K562 (cell line): ENCODE results near the gene ANKRD12. TPM values are rescaled to one million over a fixed set of nuclear protein-coding genes. Genes with fewer than 3 reads are reported as not detected.

Experiments used
- ARHGAP35 ChIP-seq: fragments of 450-650 bp; IDR thresholded peaks from 2 replicates; pipeline ENCODE4 v1.6.1; 2018; ENCODE audit not compliant: partially characterized antibody
- CC2D1A ChIP-seq: fragments of 450-650 bp; IDR thresholded peaks from 2 replicates; pipeline ENCODE4 v1.6.1; 2017; ENCODE audit warnings: mild to moderate bottlenecking
- E2F6 ChIP-seq, 2 experiments: IDR thresholded peaks; 2 replicates each; pipeline ENCODE4 v1.6.1; 2011; ENCODE audit warnings: borderline replicate concordance in 1 of 2, control low read depth in 1 of 2, low read depth in 1 of 2, low read length in 1 of 2, mild to moderate bottlenecking in 1 of 2, mixed read lengths in 1 of 2, moderate library complexity in 1 of 2; ENCODE audit not compliant: insufficient read depth in 1 of 2, insufficient read length in 1 of 2, poor library complexity in 1 of 2, severe bottlenecking in 1 of 2; ENCODE audit errors: extremely low read depth in 1 of 2
- ETS2 ChIP-seq: IDR thresholded peaks from 2 replicates; pipeline ENCODE4 v1.6.1; 2016; ENCODE audit warnings: borderline replicate concordance, missing genetic modification characterization, mild to moderate bottlenecking, moderate library complexity, missing compliant biosample characterization; ENCODE audit not compliant: poor library complexity, severe bottlenecking
- ETV1 ChIP-seq: fragments of 450-650 bp; conservative IDR thresholded peaks from 2 replicates; pipeline ENCODE4 v1.6.1; 2016; ENCODE audit warnings: missing genetic modification characterization, control low read depth, low read depth, missing compliant biosample characterization
- FOXJ2 ChIP-seq: fragments of 200-800 bp; sonication (Bioruptor generic); IDR thresholded peaks from 2 replicates; pipeline ENCODE4 v1.6.1; 2016; ENCODE audit warnings: missing genetic modification characterization, missing compliant biosample characterization
- FOXP4 ChIP-seq: sonication (generic); formaldehyde crosslinking; IDR thresholded peaks from 2 replicates; pipeline ENCODE4 v1.8.0; 2022; ENCODE audit warnings: mild to moderate bottlenecking, missing genetic modification reagents, borderline replicate concordance
- HEY1 ChIP-seq: fragments of 250-450 bp; sonication (Bioruptor Pico); IDR thresholded peaks from 2 replicates; pipeline ENCODE4 v1.5.0; 2020; ENCODE audit warnings: mild to moderate bottlenecking, moderate library complexity, borderline replicate concordance
- MCM2 ChIP-seq: fragments of 450-650 bp; IDR thresholded peaks from 2 replicates; pipeline ENCODE4 v1.6.1; 2017; ENCODE audit warnings: low read depth, mild to moderate bottlenecking
- NFYB ChIP-seq: IDR thresholded peaks from 2 replicates; pipeline ENCODE4 v1.6.1; 2011; ENCODE audit warnings: mild to moderate bottlenecking, moderate library complexity; ENCODE audit not compliant: insufficient read length; ENCODE audit errors: extremely low read depth
- SAP30 ChIP-seq: fragments of 200-600 bp; sonication (generic); IDR thresholded peaks from 2 replicates; pipeline ENCODE4 v1.6.1; 2012; ENCODE audit warnings: borderline replicate concordance, low read depth, mild to moderate bottlenecking, moderate library complexity, low read length, control low read depth, inconsistent platforms; ENCODE audit not compliant: insufficient read depth, poor library complexity, severe bottlenecking
- SIX5 ChIP-seq, 2 experiments: IDR thresholded peaks; 2 replicates each; pipeline ENCODE4 v1.6.1; 2011; ENCODE audit warnings: low read length in 2 of 2, borderline replicate concordance in 1 of 2, low read depth in 1 of 2, mild to moderate bottlenecking in 1 of 2, moderate library complexity in 1 of 2; ENCODE audit not compliant: insufficient read depth in 1 of 2
- SREBF1 ChIP-seq: fragments of 150-350 bp; IDR thresholded peaks from 2 replicates; pipeline ENCODE4 v1.6.1; 2014; ENCODE audit warnings: antibody characterized with exemption, low read depth, low read length, borderline replicate concordance
- SRSF7 ChIP-seq: fragments of 200-400 bp; formaldehyde crosslinking; optimal IDR thresholded peaks from 2 replicates; pipeline ENCODE3; 2017; ENCODE audit warnings: mild to moderate bottlenecking, low read depth, low read length
- TSC22D4 ChIP-seq: fragments of 450-650 bp; IDR thresholded peaks from 2 replicates; pipeline ENCODE4 v1.6.1; 2016; ENCODE audit warnings: missing genetic modification characterization, missing biosample characterization, control low read depth
- ZNF239 ChIP-seq: fragments of 250-450 bp; sonication (Bioruptor Pico); IDR thresholded peaks from 2 replicates; pipeline ENCODE4 v1.4.0; 2020; ENCODE audit warnings: mild to moderate bottlenecking
- ZNF77 ChIP-seq: fragments of 250-450 bp; sonication (Bioruptor Pico); IDR thresholded peaks from 2 replicates; pipeline ENCODE4 v1.5.0; 2020
- polyA plus RNA-seq, 8 experiments: library from polyadenylated mRNA; depleted of rRNA in 4 of 8; stranded (reverse) in 5 of 8; unstranded in 3 of 8; fragments of >200 nt; fragmentation: Nextera tagmentation in 2 of 8; fragmentation: Illumina TruSeq in 1 of 8; extraction: Ambion mirVana in 2 of 8; extraction: Trizol in 1 of 8; gene quantifications; 2 replicates each; pipeline versions ENCODE4 v1.2.1 to v1.2.3, GENCODE V29; 2011 to 2014; ENCODE audit warnings: inconsistent platforms in 1 of 8, missing spikeins in 1 of 8
- total RNA-seq, 7 experiments: library from RNA; depleted of rRNA in 6 of 7; stranded (reverse); fragments of >200 nt in 6 of 7; fragmentation: Illumina TruSeq in 2 of 7; extraction: Trizol in 2 of 7; gene quantifications; 2 replicates each; pipeline versions ENCODE4 v1.2.1 to v1.2.3, GENCODE V29; 2011 to 2021; ENCODE audit warnings: low replicate concordance in 1 of 7
- TF ChIP-seq, protein P1 (sequence below): fragments of 250-450 bp; sonication (Bioruptor Pico); IDR thresholded peaks from 2 replicates; pipeline ENCODE4 v1.5.0; 2021
- TF ChIP-seq, protein P2 (sequence below): fragments of 250-450 bp; sonication (Bioruptor Pico); IDR thresholded peaks from 2 replicates; pipeline ENCODE4 v1.4.0; 2020

Gene ANKRD12
- total and polyA plus RNA-seq, 9 of the 15 experiments (the other 6 are each of a cell fraction or from before 2014, with no cell fraction given): 6.6 to 28.2 (median 16.0) TPM

DNA sequence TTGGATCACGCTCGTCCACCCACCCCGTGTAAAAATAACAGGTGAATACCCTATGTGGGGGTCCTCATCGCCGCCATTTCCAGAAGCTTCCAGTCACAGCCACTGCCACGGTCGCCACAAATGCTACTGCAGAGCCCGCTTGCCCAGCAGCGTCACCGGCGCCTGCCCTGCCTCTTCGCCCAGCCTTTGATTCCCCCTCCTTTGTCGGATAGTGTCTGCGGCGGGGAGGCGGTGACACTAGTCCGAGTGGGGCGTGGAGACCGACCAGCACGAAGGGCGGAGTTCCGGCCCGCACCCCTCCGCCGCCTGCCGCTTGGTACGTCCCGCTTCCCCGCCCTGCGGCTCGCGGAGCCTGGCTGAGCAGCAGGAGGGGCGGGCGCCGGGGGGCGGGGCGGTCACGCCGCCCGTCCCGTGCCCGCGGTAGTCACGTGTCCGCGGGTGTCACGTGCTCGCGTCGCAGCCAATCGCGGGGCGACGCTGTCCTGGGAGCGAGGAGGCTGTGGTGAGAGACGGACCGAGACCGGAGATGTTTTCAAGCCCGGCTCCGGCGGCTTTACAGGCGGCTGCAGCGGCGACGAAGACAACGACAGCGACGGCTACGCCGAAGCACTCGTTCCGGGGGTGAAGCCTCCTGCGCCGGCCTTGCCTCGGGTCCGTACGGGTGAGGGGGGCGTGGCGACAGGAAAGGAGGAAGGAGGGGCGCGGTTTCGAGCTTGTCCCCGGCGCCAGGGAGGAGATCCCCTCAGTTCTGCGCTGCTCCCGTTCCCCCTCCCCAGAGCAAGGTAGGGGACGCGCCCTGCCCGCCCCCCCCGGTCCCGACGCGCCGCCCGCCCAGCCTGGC, at the start of gene ANKRD12 (continued):
- TF ChIP-seq FOXP4 (CRISPR knock-in tag): 0 out of 2 replicates have a peak, but pooled peaks have one; percentile 19
- peak; percentile 98 for TF ChIP-seq ETV1 (tag)
- peak in 1 of 2 experiments; percentile 33; a peak in 2 of 4 replicates for TF ChIP-seq SIX5 (IDR thresholded peaks at IDR 0.05; ENCODE audit: borderline replicate concordance in 1 of 2, insufficient read depth in 1 of 2, low read depth in 1 of 2, low read length in 2 of 2)
- TF ChIP-seq, protein P1, sequence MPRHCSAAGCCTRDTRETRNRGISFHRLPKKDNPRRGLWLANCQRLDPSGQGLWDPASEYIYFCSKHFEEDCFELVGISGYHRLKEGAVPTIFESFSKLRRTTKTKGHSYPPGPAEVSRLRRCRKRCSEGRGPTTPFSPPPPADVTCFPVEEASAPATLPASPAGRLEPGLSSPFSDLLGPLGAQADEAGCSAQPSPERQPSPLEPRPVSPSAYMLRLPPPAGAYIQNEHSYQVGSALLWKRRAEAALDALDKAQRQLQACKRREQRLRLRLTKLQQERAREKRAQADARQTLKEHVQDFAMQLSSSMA (CRISPR knock-in tag): no peak
- no peak for TF ChIP-seq TSC22D4 (tag)
- TF ChIP-seq FOXJ2 (tag): peak; percentile 54
- TF ChIP-seq ZNF77 (CRISPR knock-in tag): peak; percentile 72; the same call in 1 of the 2 replicates
- peak; percentile 48; the same call in 1 of the 2 replicates for TF ChIP-seq CC2D1A
- no peak for TF ChIP-seq ZNF239 (CRISPR knock-in tag)
- peak; percentile 86 for TF ChIP-seq NFYB
- peak; percentile 90 for TF ChIP-seq HEY1 (CRISPR knock-in tag)
- TF ChIP-seq MCM2: no peak
- TF ChIP-seq SRSF7: no peak
- TF ChIP-seq SAP30: no peak
- peak; percentile 95 for TF ChIP-seq ETS2 (tag)
- TF ChIP-seq, protein P2, sequence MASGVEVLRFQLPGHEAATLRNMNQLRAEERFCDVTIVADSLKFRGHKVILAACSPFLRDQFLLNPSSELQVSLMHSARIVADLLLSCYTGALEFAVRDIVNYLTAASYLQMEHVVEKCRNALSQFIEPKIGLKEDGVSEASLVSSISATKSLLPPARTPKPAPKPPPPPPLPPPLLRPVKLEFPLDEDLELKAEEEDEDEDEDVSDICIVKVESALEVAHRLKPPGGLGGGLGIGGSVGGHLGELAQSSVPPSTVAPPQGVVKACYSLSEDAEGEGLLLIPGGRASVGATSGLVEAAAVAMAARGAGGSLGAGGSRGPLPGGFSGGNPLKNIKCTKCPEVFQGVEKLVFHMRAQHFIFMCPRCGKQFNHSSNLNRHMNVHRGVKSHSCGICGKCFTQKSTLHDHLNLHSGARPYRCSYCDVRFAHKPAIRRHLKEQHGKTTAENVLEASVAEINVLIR: 0 out of 2 replicates have a peak, but pooled peaks have one; percentile 40
- peak; percentile 25 to 59 for TF ChIP-seq E2F6 (IDR thresholded peaks at IDR 0.05; ENCODE audit: borderline replicate concordance in 1 of 2, extremely low read depth in 1 of 2, insufficient read depth in 1 of 2, insufficient read length in 1 of 2, low read depth in 1 of 2, low read length in 1 of 2, poor library complexity in 1 of 2, severe bottlenecking in 1 of 2)
- peak; percentile 7 for TF ChIP-seq ARHGAP35
- TF ChIP-seq SREBF1: peak; percentile 94
